Cardiac septum (tissue), 1 donor: ENCODE data around the gene PIAS1. TPM values are rescaled to one million over a fixed set of nuclear protein-coding genes. Genes with fewer than 3 reads are reported as not detected.

ENCODE experiments used
- DNase-seq: peaks from one replicate; pipeline ENCODE4 v3.0.0-alpha.2; 2020; ENCODE audit warnings: low spot score
- intact Hi-C: fragments of 100-400 bp; cut with DNase I; formaldehyde crosslinking; loops from one replicate; pipeline ENCODE4 v1.14.0; 2022
- total RNA-seq: library from RNA; stranded (reverse); fragmentation: NEBNext Ultra II Directional; extraction: Animal tissue kit (Norgen Biotek cat#: 25700); gene quantifications from one replicate; pipeline ENCODE4 v1.2.1, GENCODE V29; 2021
- donor health status: DM: no; HTN: no; CAD: no.

Gene PIAS1
- total RNA-seq, 1 donor from 2014 or later, result 29.4 TPM

- intact Hi-C loops, result no loop called here
- DNase-seq, result no peak
These were observed 22.7 kb upstream of the PIAS1 start for GRCh38 chr15:68031404-68031803.

DNA sequence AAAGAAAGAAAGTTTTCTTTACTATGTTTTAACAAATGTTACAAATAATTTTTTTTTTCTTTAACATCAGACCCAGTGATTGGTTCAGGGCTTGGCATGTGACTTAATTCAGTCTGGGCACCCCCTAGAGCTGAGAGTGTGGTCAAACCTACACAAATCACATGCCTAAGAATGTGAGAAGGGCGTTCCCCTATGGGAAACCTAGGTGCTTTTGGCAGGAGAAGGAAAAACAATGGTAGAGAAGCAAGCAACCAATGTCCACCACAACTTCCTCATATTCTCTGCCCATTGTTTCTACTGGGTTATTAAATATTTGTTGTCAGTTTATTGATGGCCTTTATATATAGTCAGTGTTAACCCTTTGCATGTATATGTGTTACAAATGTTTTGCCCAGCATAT lies 21.4 kb upstream of the PIAS1 start:
- intact Hi-C loops, result no loop called here
- no peak for DNase-seq

- intact Hi-C loops, result no loop called here
- no peak for DNase-seq
These were observed 20.0 kb upstream of the PIAS1 start for GRCh38 chr15:68034081-68034480.

GRCh38 chr15:68034719-68035293 lies 19.3 kb upstream of the PIAS1 start:
- intact Hi-C loops, result no loop called here

DNA sequence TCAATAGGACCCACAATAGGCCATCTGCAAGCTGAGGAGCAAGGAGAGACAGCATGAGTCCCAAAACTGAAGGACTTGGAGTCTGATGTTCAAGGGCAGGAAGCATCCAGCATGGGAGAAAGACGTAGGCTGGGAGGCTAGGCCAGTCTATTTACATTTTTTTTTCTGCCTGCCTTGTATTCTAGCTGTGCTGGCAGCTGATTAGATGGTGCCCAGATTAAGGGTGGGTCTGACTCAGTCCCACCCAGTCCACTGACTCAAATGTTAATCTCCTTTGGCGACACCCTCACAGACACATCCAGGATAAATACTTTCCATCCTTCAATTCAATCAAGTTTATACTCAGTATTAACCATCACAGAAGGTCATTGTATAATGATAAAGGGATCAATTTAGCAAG lies 15.9 kb upstream of the PIAS1 start:
- no peak for DNase-seq
- intact Hi-C loops, result no loop called here

More at GRCh38 chr15:68034719-68035293, 19.3 kb upstream of the PIAS1 start:
- no peak for DNase-seq

GRCh38 chr15:68040144-68040543 lies 14.0 kb upstream of the PIAS1 start:
- no peak for DNase-seq
- intact Hi-C loops, result no loop called here

DNA sequence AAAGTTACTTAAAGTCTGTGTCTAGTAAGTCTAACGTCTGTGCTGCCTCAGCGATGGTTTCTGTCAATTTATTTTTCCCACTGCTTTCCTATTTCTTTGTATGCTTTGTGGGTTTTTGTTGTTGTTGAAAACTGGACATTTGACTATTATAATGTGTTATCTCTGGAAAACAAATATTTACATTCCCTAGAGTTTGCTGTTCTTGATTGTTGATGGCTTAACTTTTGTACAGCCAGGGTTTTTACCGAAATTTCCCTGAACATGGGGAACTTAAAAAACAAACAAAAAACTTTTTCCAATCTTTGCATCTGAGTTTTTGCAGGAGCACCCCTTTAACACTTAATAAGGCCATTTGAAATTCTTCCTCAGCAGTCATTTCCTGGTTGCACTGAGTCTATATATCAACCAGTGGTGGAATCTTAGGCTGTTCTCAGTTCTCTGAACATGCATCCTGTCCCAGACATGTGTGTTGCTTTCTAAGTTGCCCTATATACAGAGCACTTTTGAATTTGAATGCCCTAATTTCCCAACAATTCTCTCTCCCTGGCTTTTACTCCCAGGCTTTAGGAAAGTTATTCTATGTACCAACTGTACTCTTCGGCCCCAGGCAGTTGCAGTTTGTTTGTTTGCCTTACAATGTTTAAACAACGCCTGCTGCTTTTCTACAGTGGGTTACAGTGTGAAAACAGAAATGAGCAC lies 11.8 kb upstream of the PIAS1 start:
- DNase-seq, result no peak
- intact Hi-C loops, result no loop called here

DNA sequence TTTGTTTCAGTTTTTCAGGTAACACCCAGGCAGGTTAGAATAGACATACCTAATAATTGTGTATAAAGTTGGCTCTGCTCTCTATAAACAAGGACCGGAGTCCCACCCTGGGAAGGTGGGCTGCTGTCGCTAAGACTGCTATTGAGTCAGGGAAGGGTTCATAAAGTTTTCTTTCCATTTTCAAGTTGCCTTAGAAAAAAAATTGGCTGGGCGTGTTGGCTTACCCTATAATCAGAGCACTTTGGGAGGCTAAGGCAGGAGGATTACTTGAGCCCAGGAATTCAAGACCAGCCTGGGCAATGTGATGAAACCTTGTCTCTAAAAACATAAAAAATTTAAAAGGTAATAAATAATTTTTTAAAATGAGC lies 11.3 kb upstream of the PIAS1 start:
- intact Hi-C loops, result no loop called here
- DNase-seq, result no peak

GRCh38 chr15:68045289-68046265 lies 8.5 kb upstream of the PIAS1 start:
- intact Hi-C loops, result no loop called here
- no peak for DNase-seq

- intact Hi-C loops, result no loop called here
- no peak for DNase-seq
These were observed 6.3 kb upstream of the PIAS1 start for GRCh38 chr15:68047826-68048225.

DNA sequence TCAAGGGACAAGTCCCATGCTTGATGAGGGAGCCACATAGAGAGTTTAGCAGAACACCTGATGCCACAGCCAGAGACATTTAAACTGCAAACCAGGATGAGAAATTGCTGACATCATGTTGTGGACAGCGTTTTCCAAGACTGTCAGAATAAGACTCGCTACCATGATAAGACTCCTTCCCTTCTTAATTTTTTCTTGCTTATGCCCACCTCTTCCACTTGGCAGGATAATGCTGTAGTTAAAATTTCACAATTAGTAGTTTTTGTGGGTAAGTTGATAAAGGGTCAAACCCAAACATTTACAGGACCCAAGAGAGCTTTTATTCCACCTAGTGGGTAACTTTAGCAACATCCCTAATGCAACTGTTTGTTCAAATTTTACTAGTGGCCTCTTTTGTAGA lies 3.0 kb upstream of the PIAS1 start:
- DNase-seq, result no peak
- intact Hi-C loops, result loop anchor here (5.0 to 10.0 kb wide), 2 partner anchors 76 to 186 kb away; no protein-coding TSS in a partner anchor

DNA sequence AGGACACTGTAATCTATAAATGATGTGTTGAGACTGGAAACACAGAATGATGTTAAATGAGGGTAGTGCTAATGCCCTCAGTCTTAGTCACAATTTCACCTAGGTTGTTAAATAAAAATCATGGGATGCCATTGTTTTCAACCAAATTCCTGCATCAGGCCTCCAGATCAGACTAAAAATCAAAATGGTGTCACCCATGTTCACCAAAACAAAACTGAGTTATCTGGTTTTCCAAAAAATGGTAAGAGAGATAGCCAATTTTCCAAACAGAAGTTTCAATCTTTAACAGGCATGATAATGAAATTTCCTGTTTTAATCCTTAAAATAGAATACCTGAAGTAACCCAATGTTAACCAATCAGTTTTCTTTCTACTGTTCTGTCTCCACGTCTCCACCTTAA lies 2.2 kb upstream of the PIAS1 start:
- intact Hi-C loops, result loop anchor here (5.0 to 10.0 kb wide), 2 partner anchors 75 to 187 kb away; no protein-coding TSS in a partner anchor
- DNase-seq, result no peak

DNA sequence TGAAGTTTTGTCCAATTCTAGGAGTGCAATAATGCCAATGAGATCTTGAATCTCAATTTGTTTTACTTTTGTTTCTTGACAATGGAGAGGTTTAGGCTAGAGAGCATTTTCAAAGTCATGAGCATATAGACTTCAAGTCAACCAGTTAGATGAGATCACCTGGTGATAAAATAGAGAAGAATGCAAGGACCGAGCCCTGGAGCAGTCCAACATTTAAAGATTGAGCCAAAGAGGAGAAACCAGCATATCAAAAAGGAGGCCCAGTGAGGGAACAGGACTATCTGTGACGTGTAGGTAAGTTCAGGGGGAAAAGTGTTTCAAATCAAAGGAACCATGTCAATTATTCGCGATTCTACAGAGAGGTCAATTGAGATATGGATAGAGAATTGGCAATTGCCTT lies 1.7 kb upstream of the PIAS1 start:
- DNase-seq, result no peak
- intact Hi-C loops, result loop anchor here (5.0 to 10.0 kb wide), 2 partner anchors 75 to 188 kb away; no protein-coding TSS in a partner anchor

DNA sequence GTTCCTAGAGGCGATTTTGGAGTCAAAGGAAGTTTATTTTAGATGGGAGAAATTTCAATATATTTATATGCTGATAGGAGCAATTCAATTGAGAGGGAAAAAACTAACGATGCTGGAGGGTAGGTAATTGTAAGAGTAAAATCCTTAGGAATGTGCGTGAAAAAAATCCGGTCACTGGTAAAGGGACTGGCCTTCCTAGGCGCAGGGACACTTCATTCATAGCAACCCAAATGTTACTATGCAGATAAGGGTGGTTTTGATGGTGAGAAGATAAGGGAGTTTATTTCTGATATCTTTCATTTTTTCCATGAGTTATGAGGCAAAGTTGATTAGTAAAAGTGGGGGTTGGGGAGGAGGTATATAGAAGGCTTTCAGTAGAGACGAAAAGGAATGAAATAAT lies 1.1 kb upstream of the PIAS1 start:
- intact Hi-C loops, result loop anchor here (5.0 to 10.0 kb wide), 2 partner anchors 74 to 188 kb away; no protein-coding TSS in a partner anchor
- no peak for DNase-seq

GRCh38 chr15:68054628-68055223 lies 611 bp downstream of the PIAS1 start:
- peak; percentile 84 for DNase-seq
- intact Hi-C loops, result loop anchor here (2.0 to 10.0 kb wide), 3 partner anchors 73 to 190 kb away; no protein-coding TSS in a partner anchor

DNA sequence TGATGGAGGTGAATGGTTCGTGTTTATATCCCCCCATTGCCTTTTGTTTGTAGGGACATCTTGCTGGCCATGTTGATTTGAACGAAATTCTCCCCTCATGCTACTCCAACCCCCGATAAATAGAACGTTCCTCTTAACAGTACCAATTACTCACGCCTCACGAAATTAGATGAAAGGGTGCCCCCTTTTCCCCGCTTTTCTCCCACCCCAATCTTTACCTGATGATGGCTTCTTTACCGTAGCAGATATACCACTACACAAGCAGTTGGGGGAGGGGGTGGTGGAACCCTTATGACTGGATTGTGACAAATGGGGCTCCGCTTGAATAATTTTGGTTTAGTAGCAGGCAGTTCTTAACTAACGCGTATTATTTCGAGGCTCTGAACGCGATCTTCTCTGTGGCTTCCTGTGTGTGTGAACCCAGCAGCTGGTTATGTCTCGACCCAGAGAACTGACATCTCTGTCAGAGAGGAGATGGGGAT lies 1.1 kb downstream of the PIAS1 start:
- intact Hi-C loops, result loop anchor here (2.0 to 10.0 kb wide), 2 partner anchors 100 to 190 kb away; no protein-coding TSS in a partner anchor
- DNase-seq, result no peak

GRCh38 chr15:68056097-68056865 lies 2.2 kb downstream of the PIAS1 start:
- intact Hi-C loops, result loop anchor here (10.0 kb wide), 1 partner anchor 191 kb away; no protein-coding TSS in a partner anchor
- DNase-seq, result no peak

- DNase-seq, result no peak
These were observed 2.9 kb downstream of the PIAS1 start for GRCh38 chr15:68057034-68057433.

More at GRCh38 chr15:68057034-68057433, 2.9 kb downstream of the PIAS1 start:
- intact Hi-C loops, result loop anchor here (10.0 kb wide), 1 partner anchor 192 kb away; no protein-coding TSS in a partner anchor
